ENCODE results near the gene FAM83E. TPM values are rescaled to one million over a fixed set of nuclear protein-coding genes. Genes with fewer than 3 reads are reported as not detected.

FAM83E gene
- polyA plus RNA-seq, 3 donors: not detected

DNA sequence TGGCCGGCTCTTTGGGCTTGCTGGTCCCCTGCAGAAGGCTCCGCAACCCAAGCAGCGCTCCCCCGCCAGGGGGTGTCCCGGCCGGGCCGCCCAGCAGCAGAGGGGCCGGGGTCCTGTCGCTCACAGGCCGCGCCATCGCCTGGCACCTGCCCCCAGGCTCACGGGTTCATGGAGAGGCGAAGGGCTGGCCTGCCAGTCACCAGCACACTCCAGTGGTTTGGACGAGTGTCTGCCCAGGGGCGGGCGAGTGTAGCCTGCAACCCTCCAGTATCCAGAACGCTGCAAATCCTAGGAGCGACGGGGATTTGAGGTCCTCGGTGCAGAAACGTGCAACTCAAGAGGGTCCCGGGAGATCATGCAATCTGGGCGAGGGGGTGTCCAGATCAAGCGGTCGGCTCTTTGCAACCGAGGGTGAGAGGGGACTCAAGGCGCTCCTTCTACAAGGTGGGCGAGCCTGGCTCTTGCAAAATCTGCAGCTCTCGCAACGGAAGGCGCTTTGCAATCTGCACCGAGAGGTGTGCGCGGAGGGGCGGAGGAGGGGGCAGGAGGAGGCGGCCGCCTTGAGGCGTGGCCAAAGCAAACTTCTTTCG, 22.1 kb upstream of the FAM83E start, which contains the start of gene DBP:
Gene DBP (minus strand): TSS at position 521 of the 590 bp plus-strand sequence. CDS start 385 bp downstream, at position 136.
- peak within 1 kb of the TSS; percentile 84 for H3K9ac ChIP-seq (ENCODE audit: insufficient read depth, low read length, poor library complexity, severe bottlenecking)

More for the DNA sequence above, 22.1 kb upstream of the FAM83E start, which contains the start of gene DBP:
- WGBS (ENCODE audit: insufficient coverage): 0% methylated on average over 36 of the region's 40 CpGs
- peaks cover 44% of the 10 kb centered on the region for H3K79me2 ChIP-seq (ENCODE audit: insufficient read depth, low read length)
- peak within 1 kb of the TSS; percentile 77 for H2AFZ ChIP-seq (ENCODE audit: insufficient read depth, low read depth, low read length, poor library complexity, severe bottlenecking)
- no peak for DNase-seq
- H3K27ac ChIP-seq (ENCODE audit: low read depth in 1 of 2, low read length in 2 of 2): peak within 1 kb of the TSS; percentile 95 to 96
- H3K9me3 ChIP-seq (replicated peaks in 1 of 2; ENCODE audit: control insufficient read depth in 1 of 2, insufficient read depth in 1 of 2, low read length in 2 of 2): no peaks in the 10 kb centered on the region
- Mint-ChIP-seq H3K9me3 (peaks cover 0 to 3% (median 1%) of the 10 kb centered on the region in 7 donors), H3K27me3 (ENCODE audit: low read depth in 3 of 3) (peaks cover 2 to 9% (median 9%) of the 10 kb centered on the region in 3 donors), H3K36me3 (peaks cover 14 to 18% of the 10 kb centered on the region in 2 donors), H3K27ac (peak within 1 kb of the TSS; percentile 96 to 99 (median 99)), H3K4me1 (peaks cover 53% of the 10 kb centered on the region), H3K4me3 (peak within 1 kb of the TSS; percentile 98 to 99)
- H3K4me1 ChIP-seq (ENCODE audit: control insufficient read depth in 1 of 2, insufficient read depth in 2 of 2, low read length in 2 of 2): peaks cover 50 to 79% of the 10 kb centered on the region in 2 donors
- peak within 1 kb of the TSS; percentile 70 to 86 (median 84) for H3K4me3 ChIP-seq (replicated peaks in 1 of 3; ENCODE audit: low read depth in 2 of 3, low read length in 3 of 3)
- H3K36me3 ChIP-seq (replicated peaks in 1 of 2; ENCODE audit: control insufficient read depth in 1 of 2, insufficient read depth in 2 of 2, low read length in 2 of 2): peaks cover 8 to 13% of the 10 kb centered on the region in 2 donors
- peaks cover 10% of the 10 kb centered on the region for H4K20me1 ChIP-seq (ENCODE audit: insufficient read depth, low read length)
- H3K4me2 ChIP-seq (replicated peaks; ENCODE audit: extremely low read depth, low read length, poor library complexity, severe bottlenecking): peak within 1 kb of the TSS; percentile 93
- no peaks in the 10 kb centered on the region for H3K27me3 ChIP-seq (ENCODE audit: control insufficient read depth in 2 of 2, insufficient read depth in 2 of 2, low read length in 2 of 2)
- TF ChIP-seq, protein P1, sequence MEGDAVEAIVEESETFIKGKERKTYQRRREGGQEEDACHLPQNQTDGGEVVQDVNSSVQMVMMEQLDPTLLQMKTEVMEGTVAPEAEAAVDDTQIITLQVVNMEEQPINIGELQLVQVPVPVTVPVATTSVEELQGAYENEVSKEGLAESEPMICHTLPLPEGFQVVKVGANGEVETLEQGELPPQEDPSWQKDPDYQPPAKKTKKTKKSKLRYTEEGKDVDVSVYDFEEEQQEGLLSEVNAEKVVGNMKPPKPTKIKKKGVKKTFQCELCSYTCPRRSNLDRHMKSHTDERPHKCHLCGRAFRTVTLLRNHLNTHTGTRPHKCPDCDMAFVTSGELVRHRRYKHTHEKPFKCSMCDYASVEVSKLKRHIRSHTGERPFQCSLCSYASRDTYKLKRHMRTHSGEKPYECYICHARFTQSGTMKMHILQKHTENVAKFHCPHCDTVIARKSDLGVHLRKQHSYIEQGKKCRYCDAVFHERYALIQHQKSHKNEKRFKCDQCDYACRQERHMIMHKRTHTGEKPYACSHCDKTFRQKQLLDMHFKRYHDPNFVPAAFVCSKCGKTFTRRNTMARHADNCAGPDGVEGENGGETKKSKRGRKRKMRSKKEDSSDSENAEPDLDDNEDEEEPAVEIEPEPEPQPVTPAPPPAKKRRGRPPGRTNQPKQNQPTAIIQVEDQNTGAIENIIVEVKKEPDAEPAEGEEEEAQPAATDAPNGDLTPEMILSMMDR (IDR thresholded peaks at IDR 0.05): peak; percentile 16
- intact Hi-C loops (cut with micrococcal nuclease): loop anchor here (5.0 to 10.0 kb wide), 3 partner anchors 312 to 330 kb away; partner anchors contain the start of genes FTL (in 2 of the 2) and EMP3 (in 1 of the 2)
